A673 (cell line): Measurements from ENCODE around the gene TIMD4. TPM values are rescaled to one million over a fixed set of nuclear protein-coding genes. Genes with fewer than 3 reads are reported as not detected.

Source experiments
- BruUV-seq: library from RNA; stranded (reverse); fragments of 400-500 nt; replicated peaks from 2 replicates; lab custom pipeline; 2021; lab: Mats Ljungman, UMichigan
- CTCF ChIA-PET: fragments of 300-600 bp; sonication (Branson Sonifier 250); formaldehyde crosslinking; loops from one replicate; lab custom pipeline; 2022; ENCODE audit warnings: antibody characterized with exemption; lab: Charles Lee
- POLR2A ChIA-PET: fragments of 300-600 bp; sonication (Branson Sonifier 250); formaldehyde crosslinking; loops from one replicate; lab custom pipeline; 2022; ENCODE audit warnings: antibody characterized with exemption; ENCODE audit not compliant: low non-redundant PET; lab: Charles Lee
- DNase-seq: peaks from one replicate; pipeline ENCODE4 v3.0.0-alpha.2; 2015; ENCODE audit warnings: low spot score
- H3K27ac ChIP-seq: fragments of 200-600 bp; sonication (generic); 2 replicates; pipeline ENCODE4 v1.5.1; 2016; ENCODE audit warnings: mixed run types, low read depth, mild to moderate bottlenecking, mixed read lengths, antibody characterized with exemption, low read length; ENCODE audit not compliant: poor library complexity, severe bottlenecking
- H3K27me3 ChIP-seq: fragments of 200-600 bp; sonication (generic); replicated peaks from 2 replicates; pipeline ENCODE4 v1.6.1; 2017; ENCODE audit warnings: mixed run types, low read depth, mild to moderate bottlenecking, mixed read lengths, antibody characterized with exemption, low read length; ENCODE audit not compliant: insufficient read depth, poor library complexity
- H3K36me3 ChIP-seq: fragments of 200-600 bp; sonication (generic); 2 replicates; pipeline ENCODE4 v1.6.1; 2016; ENCODE audit warnings: mixed run types, mild to moderate bottlenecking, mixed read lengths, antibody characterized with exemption, low read length; ENCODE audit not compliant: insufficient read depth, poor library complexity, severe bottlenecking
- H3K4me1 ChIP-seq: fragments of 200-600 bp; sonication (generic); 2 replicates; pipeline ENCODE4 v1.6.1; 2017; ENCODE audit warnings: mixed run types, mild to moderate bottlenecking, mixed read lengths, antibody characterized with exemption, low read length; ENCODE audit not compliant: insufficient read depth, poor library complexity, severe bottlenecking
- H3K4me3 ChIP-seq: fragments of 200-600 bp; sonication (generic); 2 replicates; pipeline ENCODE4 v1.5.1; 2016; ENCODE audit warnings: low read depth, mixed run types, mild to moderate bottlenecking, mixed read lengths, low read length; ENCODE audit not compliant: poor library complexity, severe bottlenecking
- H3K9me3 ChIP-seq: fragments of 200-600 bp; sonication (generic); 2 replicates; pipeline ENCODE4 v1.6.1; 2016; ENCODE audit warnings: mixed run types, low read depth, mild to moderate bottlenecking, mixed read lengths, antibody characterized with exemption, low read length; ENCODE audit not compliant: poor library complexity, severe bottlenecking
- EZH2 ChIP-seq: fragments of 200-600 bp; sonication (generic); IDR thresholded peaks from 2 replicates; pipeline ENCODE4 v1.6.1; 2017; ENCODE audit warnings: borderline replicate concordance, low read depth, mild to moderate bottlenecking, mixed read lengths, antibody characterized with exemption, low read length; ENCODE audit not compliant: poor library complexity, severe bottlenecking
- intact Hi-C: fragments of 100-400 bp; cut with micrococcal nuclease; formaldehyde crosslinking; loops from one replicate; pipeline ENCODE4 v1.10.0; 2022; ENCODE audit not compliant: unreplicated experiment
- total RNA-seq: library from RNA; stranded (reverse); gene quantifications from 2 replicates; pipeline ENCODE4 v1.2.3, GENCODE V29; 2021
- TF ChIP-seq, protein P1 (sequence below): fragments of 300-800, 200-600 bp; sonication (generic); conservative IDR thresholded peaks from 2 replicates; pipeline ENCODE4 v1.5.1; 2017; ENCODE audit warnings: low read depth, mild to moderate bottlenecking, antibody characterized with exemption, low read length, moderate library complexity, mixed read lengths

The TIMD4 gene
- total RNA-seq, 1 experiment from 2014 or later: not detected

DNA sequence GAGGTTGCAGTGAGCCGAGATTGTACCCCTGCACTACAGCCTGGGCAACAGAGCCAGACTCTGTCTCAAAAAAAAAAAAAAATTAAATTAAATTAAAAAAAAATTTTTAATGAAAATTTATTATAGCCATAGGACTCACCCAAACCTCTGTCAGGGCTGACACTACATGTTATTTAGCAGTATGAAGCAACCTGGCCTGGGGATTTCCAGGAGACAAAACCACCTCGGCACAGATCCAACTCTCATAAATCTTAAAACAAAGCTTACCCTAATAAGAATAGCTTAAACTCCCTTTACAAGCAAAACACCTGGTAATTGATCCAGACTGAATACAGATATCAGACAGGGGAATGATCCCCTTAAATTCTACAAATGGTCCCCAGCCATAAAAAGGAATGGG, 74.5 kb downstream of the TIMD4 start:
- CTCF ChIA-PET: no interaction called here
- H3K27ac ChIP-seq: no peak overlapping the region
- BruUV-seq: no TSS peak
- no peaks in the 10 kb centered on the region for H3K36me3 ChIP-seq
- no peaks in the 10 kb centered on the region for H3K9me3 ChIP-seq
- TF ChIP-seq EZH2: no peak
- TF ChIP-seq, protein P1, sequence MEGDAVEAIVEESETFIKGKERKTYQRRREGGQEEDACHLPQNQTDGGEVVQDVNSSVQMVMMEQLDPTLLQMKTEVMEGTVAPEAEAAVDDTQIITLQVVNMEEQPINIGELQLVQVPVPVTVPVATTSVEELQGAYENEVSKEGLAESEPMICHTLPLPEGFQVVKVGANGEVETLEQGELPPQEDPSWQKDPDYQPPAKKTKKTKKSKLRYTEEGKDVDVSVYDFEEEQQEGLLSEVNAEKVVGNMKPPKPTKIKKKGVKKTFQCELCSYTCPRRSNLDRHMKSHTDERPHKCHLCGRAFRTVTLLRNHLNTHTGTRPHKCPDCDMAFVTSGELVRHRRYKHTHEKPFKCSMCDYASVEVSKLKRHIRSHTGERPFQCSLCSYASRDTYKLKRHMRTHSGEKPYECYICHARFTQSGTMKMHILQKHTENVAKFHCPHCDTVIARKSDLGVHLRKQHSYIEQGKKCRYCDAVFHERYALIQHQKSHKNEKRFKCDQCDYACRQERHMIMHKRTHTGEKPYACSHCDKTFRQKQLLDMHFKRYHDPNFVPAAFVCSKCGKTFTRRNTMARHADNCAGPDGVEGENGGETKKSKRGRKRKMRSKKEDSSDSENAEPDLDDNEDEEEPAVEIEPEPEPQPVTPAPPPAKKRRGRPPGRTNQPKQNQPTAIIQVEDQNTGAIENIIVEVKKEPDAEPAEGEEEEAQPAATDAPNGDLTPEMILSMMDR: no peak
- intact Hi-C loops: no loop called here
- H3K4me3 ChIP-seq: no peak overlapping the region
- no peaks in the 10 kb centered on the region for H3K4me1 ChIP-seq
- no peak for DNase-seq
- peaks cover 15% of the 10 kb centered on the region for H3K27me3 ChIP-seq
- POLR2A ChIA-PET: no interaction called here

GRCh38 chr5:156883316-156883875, 79.6 kb downstream of the TIMD4 start:
- intact Hi-C loops: no loop called here
- Histone ChIP-seq H3K27ac (no peak overlapping the region), H3K36me3 (no peaks in the 10 kb centered on the region), H3K4me3 (no peak overlapping the region), H3K9me3 (no peaks in the 10 kb centered on the region), H3K27me3 (peaks cover 3% of the 10 kb centered on the region), H3K4me1 (no peaks in the 10 kb centered on the region)
- ChIA-PET CTCF (no interaction called here), POLR2A (no interaction called here)
- TF ChIP-seq EZH2: no peak
- TF ChIP-seq, protein P1: no peak
- BruUV-seq: no TSS peak
- DNase-seq: no peak

GRCh38 chr5:156879665-156880285, 83.3 kb downstream of the TIMD4 start:
- intact Hi-C loops: no loop called here
- Histone ChIP-seq H3K4me1 (no peaks in the 10 kb centered on the region), H3K27me3 (peaks cover 3% of the 10 kb centered on the region), H3K36me3 (no peaks in the 10 kb centered on the region), H3K27ac (no peak overlapping the region), H3K4me3 (no peak overlapping the region), H3K9me3 (no peaks in the 10 kb centered on the region)
- ChIA-PET POLR2A (no interaction called here), CTCF (interaction anchor here (0.6 kb wide), 1 partner anchor 34 kb away, joined by 3 read pairs; no protein-coding TSS in a partner anchor)
- no TSS peak for BruUV-seq
- DNase-seq: no peak
- TF ChIP-seq EZH2: no peak
- TF ChIP-seq, protein P1: no peak
